K562 (cell line): ENCODE measurements around the gene PSAP. TPM values are rescaled to one million over a fixed set of nuclear protein-coding genes. Genes with fewer than 3 reads are reported as not detected.

Source experiments
- ATAC-seq: fragments of 200-7000 bp; cut with Tn5 transposase; 3 replicates; pipeline ENCODE4 v1.9.1; 2020; ENCODE audit warnings: moderate library complexity
- BruUV-seq: library from RNA; stranded (reverse); fragments of 400-500 nt; replicated peaks from 2 replicates; lab custom pipeline; 2021; lab: Mats Ljungman, UMichigan
- CTCF ChIA-PET: fragments of 300-600 bp; formaldehyde crosslinking; extraction: SDS; loops from one replicate; lab custom pipeline; 2021; ENCODE audit warnings: low intra/inter-chr PET ratio; lab: Yijun Ruan, JAX
- POLR2A ChIA-PET: fragments of 300-600, 350-650 bp; sonication (Branson Sonifier 250); formaldehyde crosslinking; extraction: SDS; loops from one replicate; lab custom pipeline; 2021; ENCODE audit warnings: antibody characterized with exemption, inconsistent platforms; lab: Yijun Ruan, JAX
- DNase-seq, 4 experiments: peaks; one replicate each; pipeline versions ENCODE4 v3.0.0 to v3.0.0-alpha.2; 2011 to 2018; ENCODE audit warnings: low spot score in 3 of 4, mixed read lengths in 3 of 4; ENCODE audit errors: extremely low read depth in 1 of 4
- FAIRE-seq: peaks from 2 replicates; lab custom pipeline; 2011; peaks lifted over from hg19 to GRCh38; lab: Jason Lieb, UNC
- H2AFZ ChIP-seq: 2 replicates; pipeline ENCODE4 v1.6.0; 2011; ENCODE audit warnings: low read depth, low read length, control low read depth, inconsistent platforms
- H3K27ac ChIP-seq: fragments of 200-600 bp; 3 replicates; pipeline ENCODE4 v1.8.0; 2011; ENCODE audit warnings: low read depth, mild to moderate bottlenecking, control low read depth, inconsistent platforms, low read length, moderate library complexity, mixed read lengths; ENCODE audit errors: extremely low read depth
- H3K27me3 ChIP-seq, 2 experiments: fragments of 300-600 bp in 1 of 2; 2 replicates in 1 of 2; 3 replicates in 1 of 2; pipeline versions ENCODE4 v1.6.0 to v1.8.0; 2011; ENCODE audit warnings: inconsistent platforms in 2 of 2, low read length in 2 of 2, mild to moderate bottlenecking in 1 of 2, mixed read lengths in 1 of 2, moderate library complexity in 1 of 2; ENCODE audit not compliant: control insufficient read depth in 2 of 2, insufficient read depth in 2 of 2
- H3K36me3 ChIP-seq: fragments of 300-600 bp; 3 replicates; pipeline ENCODE4 v1.8.0; 2011; ENCODE audit warnings: mild to moderate bottlenecking, low read length, inconsistent platforms; ENCODE audit not compliant: control insufficient read depth, insufficient read depth
- H3K4me1 ChIP-seq, 2 experiments: fragments of 200-600 bp in 1 of 2; replicated peaks in 1 of 2; 2 replicates in 1 of 2; 3 replicates in 1 of 2; pipeline versions ENCODE4 v1.5.1 to v1.8.0; 2011; ENCODE audit warnings: inconsistent platforms in 2 of 2, low read length in 2 of 2, mild to moderate bottlenecking in 1 of 2, mixed read lengths in 1 of 2, moderate library complexity in 1 of 2; ENCODE audit not compliant: control insufficient read depth in 2 of 2, insufficient read depth in 2 of 2
- H3K4me2 ChIP-seq: 2 replicates; pipeline ENCODE4 v1.6.1; 2011; ENCODE audit warnings: low read length, control low read depth, inconsistent platforms, mixed read lengths; ENCODE audit not compliant: insufficient read depth
- H3K4me3 ChIP-seq: fragments of 200-600 bp; sonication (generic), shearing (Covaris generic); 2 replicates; pipeline ENCODE4 v1.5.1; 2016; ENCODE audit warnings: control low read depth, inconsistent platforms
- H3K79me2 ChIP-seq: fragments of 200-600 bp; 3 replicates; pipeline ENCODE4 v1.8.0; 2011; ENCODE audit warnings: low read length, inconsistent platforms; ENCODE audit not compliant: control insufficient read depth, insufficient read depth
- H3K9ac ChIP-seq, 2 experiments: 2 replicates each; pipeline versions ENCODE4 v1.6.0 to v1.6.1; 2011; ENCODE audit warnings: low read depth in 2 of 2, low read length in 2 of 2, control low read depth in 1 of 2, inconsistent platforms in 1 of 2, mild to moderate bottlenecking in 1 of 2, mixed read lengths in 1 of 2; ENCODE audit not compliant: insufficient read depth in 1 of 2
- H3K9me1 ChIP-seq: one replicate; pipeline ENCODE4 v1.6.0; 2011; ENCODE audit warnings: inconsistent platforms, mild to moderate bottlenecking, low read length, moderate library complexity; ENCODE audit not compliant: control insufficient read depth, insufficient read depth
- H3K9me3 ChIP-seq: replicated peaks from 2 replicates; pipeline ENCODE4 v1.5.1; 2011; ENCODE audit warnings: low read depth, low read length, inconsistent platforms; ENCODE audit not compliant: control insufficient read depth, insufficient read depth
- H4K20me1 ChIP-seq: replicated peaks from 2 replicates; pipeline ENCODE4 v1.6.1; 2011; ENCODE audit warnings: low read length, inconsistent platforms, mixed read lengths; ENCODE audit not compliant: control insufficient read depth, insufficient read depth
- ARID4B ChIP-seq: sonication (generic); formaldehyde crosslinking; IDR thresholded peaks from 2 replicates; pipeline ENCODE4 v1.8.0; 2022; ENCODE audit warnings: mild to moderate bottlenecking, missing genetic modification reagents
- SMARCB1 ChIP-seq: IDR thresholded peaks from 2 replicates; pipeline ENCODE4 v1.6.1; 2011; ENCODE audit warnings: improper control_type of control experiment, low read depth; ENCODE audit not compliant: insufficient read length
- TEAD4 ChIP-seq, 2 experiments: sonication (generic) in 1 of 2; formaldehyde crosslinking in 1 of 2; IDR thresholded peaks; 2 replicates each; pipeline versions ENCODE4 v1.6.1 to v1.8.0; 2012 to 2022; ENCODE audit warnings: borderline replicate concordance in 1 of 2, inconsistent platforms in 1 of 2, low read length in 1 of 2, mild to moderate bottlenecking in 1 of 2, missing genetic modification reagents in 1 of 2
- WGBS: fragments of 100-300 bp; shearing (Covaris generic); methylation state at CpG from one replicate; pipeline ENCODE4 v1.1.6; 2016; ENCODE audit warnings: low coverage, mixed read lengths; ENCODE audit not compliant: insufficient coverage; ENCODE audit errors: missing lambda C conversion rate; 5-methylcytosine and 5-hydroxymethylcytosine counted together
- in situ Hi-C: fragments of 300-500 bp; cut with MboI; formaldehyde crosslinking; loops from 4 replicates; pipeline ENCODE4 v1.15.0; 2018; ENCODE audit warnings: inconsistent platforms, mixed read lengths
- intact Hi-C: fragments of 100-400 bp; cut with micrococcal nuclease; formaldehyde crosslinking; loops from 2 replicates; pipeline ENCODE4 v1.14.2; 2022
- polyA plus RNA-seq, 8 experiments: library from polyadenylated mRNA; depleted of rRNA in 4 of 8; stranded (reverse) in 5 of 8; unstranded in 3 of 8; fragments of >200 nt; fragmentation: Nextera tagmentation in 2 of 8; fragmentation: Illumina TruSeq in 1 of 8; extraction: Ambion mirVana in 2 of 8; extraction: Trizol in 1 of 8; gene quantifications; 2 replicates each; pipeline versions ENCODE4 v1.2.1 to v1.2.3, GENCODE V29; 2011 to 2014; ENCODE audit warnings: inconsistent platforms in 1 of 8, missing spikeins in 1 of 8
- total RNA-seq, 7 experiments: library from RNA; depleted of rRNA in 6 of 7; stranded (reverse); fragments of >200 nt in 6 of 7; fragmentation: Illumina TruSeq in 2 of 7; extraction: Trizol in 2 of 7; gene quantifications; 2 replicates each; pipeline versions ENCODE4 v1.2.1 to v1.2.3, GENCODE V29; 2011 to 2021; ENCODE audit warnings: low replicate concordance in 1 of 7

The PSAP gene
- total and polyA plus RNA-seq, 9 of the 15 experiments (the other 6 are each of a cell fraction or from before 2014, with no cell fraction given): 245 to 700 (median 429) TPM

DNA sequence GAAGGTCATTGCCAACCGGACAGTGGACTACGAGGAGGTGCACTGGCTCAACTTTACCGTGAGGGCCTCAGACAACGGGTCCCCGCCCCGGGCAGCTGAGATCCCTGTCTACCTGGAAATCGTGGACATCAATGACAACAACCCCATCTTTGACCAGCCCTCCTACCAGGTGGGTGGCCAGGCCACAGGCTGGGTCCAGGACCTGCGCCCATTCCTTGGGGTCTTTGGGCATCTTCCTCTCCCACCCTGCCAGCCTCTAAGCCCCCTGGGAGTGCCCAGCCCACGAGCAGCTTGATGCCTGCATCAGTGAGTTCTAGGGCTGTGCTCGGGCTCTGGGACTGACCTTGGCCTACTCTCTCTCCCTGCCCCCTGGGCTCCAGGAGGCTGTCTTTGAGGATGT is 51.9 kb downstream of the PSAP start:
- peaks cover 0 to 3% of the 10 kb centered on the region in 2 experiments; a peak in 1 of 5 replicates for H3K27me3 ChIP-seq
- H3K4me3 ChIP-seq: no peak overlapping the region
- CTCF ChIA-PET: no interaction called here
- POLR2A ChIA-PET: no interaction called here
- DNase-seq (no peak), FAIRE-seq (no peak), ATAC-seq (no peak)
- no peaks in the 10 kb centered on the region for H4K20me1 ChIP-seq
- BruUV-seq: no TSS peak
- in situ Hi-C loops (no loop called here), intact Hi-C loops (no loop called here)
- H3K36me3 ChIP-seq: no peaks in the 10 kb centered on the region
- H3K9ac ChIP-seq: no peak overlapping the region
- TF ChIP-seq SMARCB1 (no peak), TEAD4 (IDR thresholded peaks at IDR 0.05; ENCODE audit: low read length) (no peak), TEAD4 (CRISPR knock-in tag; IDR thresholded peaks at IDR 0.05; ENCODE audit: borderline replicate concordance) (0 out of 2 replicates have a peak, but pooled peaks have one; percentile 52), ARID4B (CRISPR knock-in tag) (no peak)
- peaks cover 8% of the 10 kb centered on the region for H3K9me1 ChIP-seq
- no peak overlapping the region for H3K27ac ChIP-seq
- H3K9me3 ChIP-seq: no peaks in the 10 kb centered on the region
- H3K79me2 ChIP-seq: no peaks in the 10 kb centered on the region
- H3K4me2 ChIP-seq: no peak overlapping the region
- WGBS: 62% methylated on average over 10 of the region's 10 CpGs
- no peak overlapping the region for H2AFZ ChIP-seq
- H3K4me1 ChIP-seq: peaks cover 22 to 30% of the 10 kb centered on the region in 2 experiments
